Measurements from ENCODE around the gene ZNF407.
"Not testable (repeated sequence)": the region's sequence is repeated elsewhere in the genome, so short reads cannot be mapped to it uniquely, and the experiment has no call there.

The ZNF407 gene

DNA sequence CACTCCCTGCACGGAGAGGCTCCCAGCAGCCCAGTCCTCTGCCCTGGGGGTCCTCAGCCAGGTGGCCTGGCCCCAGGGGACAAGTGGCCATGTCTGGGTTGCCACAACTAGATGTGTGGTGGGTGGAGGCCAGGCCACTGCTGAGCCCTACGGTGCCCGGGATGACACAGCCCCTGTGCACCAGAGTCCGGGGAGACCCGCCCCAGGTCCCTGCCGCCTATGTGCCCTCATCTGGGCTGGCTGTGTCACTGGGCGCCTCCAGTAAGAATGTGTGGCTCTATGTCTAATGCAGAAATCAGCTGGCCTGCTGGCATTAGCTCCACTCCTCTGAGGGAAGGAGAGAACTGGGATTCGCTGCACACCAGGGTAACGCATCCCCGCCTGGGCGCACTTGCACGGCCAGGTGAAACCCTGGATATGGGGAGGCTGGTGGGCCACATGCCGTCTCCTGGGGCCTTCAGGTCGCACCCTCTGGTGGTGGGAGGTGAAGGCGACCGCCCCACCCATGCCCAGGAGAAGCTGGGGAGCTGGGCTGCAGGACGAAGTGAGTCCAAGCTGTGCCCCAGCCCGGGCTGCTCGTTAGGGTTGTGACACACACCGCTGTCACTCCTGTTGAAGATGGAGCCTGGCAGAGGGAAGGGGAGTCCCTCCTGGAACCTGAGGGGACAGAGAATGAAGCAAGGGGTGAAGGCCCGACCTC, 475.2 kb downstream of the ZNF407 start:
- H3K4me1 ChIP-seq (ENCODE audit: control insufficient read depth, insufficient read depth, low read length) = no peaks in the 10 kb centered on the region
- no peaks in the 10 kb centered on the region for H3K27me3 ChIP-seq (ENCODE audit: control insufficient read depth, insufficient read depth, low read length)
- no peaks in the 10 kb centered on the region for H3K9me3 ChIP-seq (ENCODE audit: control insufficient read depth, insufficient read depth, low read length)
- no CpG with 5 or more reads among the region's 21 CpGs for WGBS (ENCODE audit: insufficient coverage, insufficient read length)
- no peak for DNase-seq (ENCODE audit: low read depth, low spot score)
- no peak overlapping the region for H3K27ac ChIP-seq (ENCODE audit: low read length)
- H3K36me3 ChIP-seq (ENCODE audit: control insufficient read depth, insufficient read depth, low read length) = no peaks in the 10 kb centered on the region
- H3K4me3 ChIP-seq (ENCODE audit: low read length) = no peak overlapping the region

DNA sequence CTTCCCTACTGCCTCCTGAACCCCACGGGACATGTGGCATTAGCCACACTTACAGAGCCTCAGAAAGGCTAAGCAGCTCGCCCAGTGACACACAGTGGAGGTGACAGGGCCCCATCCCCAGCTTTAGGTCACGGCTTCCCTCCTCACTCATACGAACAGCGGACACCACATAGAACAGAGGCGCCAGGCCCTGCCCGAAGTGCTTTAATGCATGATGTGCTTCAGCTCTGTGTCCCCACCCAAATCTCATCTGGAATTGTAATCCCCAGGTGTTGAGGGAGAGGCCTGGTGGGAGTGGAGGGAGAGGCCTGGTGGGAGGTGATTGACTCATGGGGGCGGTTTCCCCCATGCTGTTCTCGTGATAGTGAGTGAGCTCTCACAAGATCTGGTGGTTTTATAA, 476.0 kb downstream of the ZNF407 start:
- Histone ChIP-seq H3K27ac (ENCODE audit: low read length) (no peak overlapping the region), H3K27me3 (ENCODE audit: control insufficient read depth, insufficient read depth, low read length) (no peaks in the 10 kb centered on the region), H3K9me3 (ENCODE audit: control insufficient read depth, insufficient read depth, low read length) (no peaks in the 10 kb centered on the region), H3K4me1 (ENCODE audit: control insufficient read depth, insufficient read depth, low read length) (no peaks in the 10 kb centered on the region), H3K36me3 (ENCODE audit: control insufficient read depth, insufficient read depth, low read length) (no peaks in the 10 kb centered on the region), H3K4me3 (ENCODE audit: low read length) (no peak overlapping the region)
- DNase-seq (ENCODE audit: low read depth, low spot score) = no peak
- no CpG with 5 or more reads among the region's 9 CpGs for WGBS (ENCODE audit: insufficient coverage, insufficient read length)

- H3K9me3 ChIP-seq (ENCODE audit: control insufficient read depth, insufficient read depth, low read length) = no peaks in the 10 kb centered on the region
- no peak overlapping the region for H3K27ac ChIP-seq (ENCODE audit: low read length)
- no peak for DNase-seq (ENCODE audit: low read depth, low spot score)
- no CpG with 5 or more reads among the region's 13 CpGs for WGBS (ENCODE audit: insufficient coverage, insufficient read length)
- H3K27me3 ChIP-seq (ENCODE audit: control insufficient read depth, insufficient read depth, low read length) = no peaks in the 10 kb centered on the region
- H3K4me1 ChIP-seq (ENCODE audit: control insufficient read depth, insufficient read depth, low read length) = no peaks in the 10 kb centered on the region
- H3K36me3 ChIP-seq (ENCODE audit: control insufficient read depth, insufficient read depth, low read length) = no peaks in the 10 kb centered on the region
- H3K4me3 ChIP-seq (ENCODE audit: low read length) = no peak overlapping the region
Observed at GRCh38 chr18:75074196-75075015, 476.7 kb downstream of the ZNF407 start.

GRCh38 chr18:75075016-75075305, 477.3 kb downstream of the ZNF407 start:
- H3K27ac ChIP-seq (ENCODE audit: low read length) = no peak overlapping the region
- H3K4me3 ChIP-seq (ENCODE audit: low read length) = no peak overlapping the region
- H3K36me3 ChIP-seq (ENCODE audit: control insufficient read depth, insufficient read depth, low read length) = no peaks in the 10 kb centered on the region
- DNase-seq (ENCODE audit: low read depth, low spot score) = no peak
- no peaks in the 10 kb centered on the region for H3K4me1 ChIP-seq (ENCODE audit: control insufficient read depth, insufficient read depth, low read length)
- no peaks in the 10 kb centered on the region for H3K27me3 ChIP-seq (ENCODE audit: control insufficient read depth, insufficient read depth, low read length)
- no CpG with 5 or more reads among the region's 3 CpGs for WGBS (ENCODE audit: insufficient coverage, insufficient read length)
- H3K9me3 ChIP-seq (ENCODE audit: control insufficient read depth, insufficient read depth, low read length) = no peaks in the 10 kb centered on the region

DNA sequence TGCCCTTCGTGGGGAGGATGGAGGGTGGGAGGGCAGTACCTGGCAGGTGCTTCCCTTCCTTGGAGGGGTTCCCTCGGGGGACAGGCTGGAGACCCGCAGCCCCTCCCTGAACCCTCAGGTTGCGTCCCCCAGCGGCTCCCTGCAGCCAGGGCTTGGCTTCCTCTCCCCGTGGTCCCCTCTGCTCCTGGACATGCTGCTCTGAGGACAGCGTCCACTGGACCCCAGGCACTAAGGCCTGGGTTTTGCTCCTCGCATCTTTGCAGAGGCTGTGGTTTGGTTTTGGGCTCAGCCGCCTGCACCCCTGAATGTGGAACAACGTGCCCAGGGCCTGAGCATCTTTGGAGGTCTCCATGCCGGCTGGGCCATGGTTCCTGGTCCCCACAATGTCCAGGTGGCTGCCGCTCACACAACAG, 477.8 kb downstream of the ZNF407 start:
- no peak overlapping the region for H3K27ac ChIP-seq (ENCODE audit: low read length)
- no peaks in the 10 kb centered on the region for H3K36me3 ChIP-seq (ENCODE audit: control insufficient read depth, insufficient read depth, low read length)
- H3K9me3 ChIP-seq (ENCODE audit: control insufficient read depth, insufficient read depth, low read length) = no peaks in the 10 kb centered on the region
- H3K27me3 ChIP-seq (ENCODE audit: control insufficient read depth, insufficient read depth, low read length) = no peaks in the 10 kb centered on the region
- no peaks in the 10 kb centered on the region for H3K4me1 ChIP-seq (ENCODE audit: control insufficient read depth, insufficient read depth, low read length)
- H3K4me3 ChIP-seq (ENCODE audit: low read length) = no peak overlapping the region
- no CpG with 5 or more reads among the region's 12 CpGs for WGBS (ENCODE audit: insufficient coverage, insufficient read length)
- no peak for DNase-seq (ENCODE audit: low read depth, low spot score)

DNA sequence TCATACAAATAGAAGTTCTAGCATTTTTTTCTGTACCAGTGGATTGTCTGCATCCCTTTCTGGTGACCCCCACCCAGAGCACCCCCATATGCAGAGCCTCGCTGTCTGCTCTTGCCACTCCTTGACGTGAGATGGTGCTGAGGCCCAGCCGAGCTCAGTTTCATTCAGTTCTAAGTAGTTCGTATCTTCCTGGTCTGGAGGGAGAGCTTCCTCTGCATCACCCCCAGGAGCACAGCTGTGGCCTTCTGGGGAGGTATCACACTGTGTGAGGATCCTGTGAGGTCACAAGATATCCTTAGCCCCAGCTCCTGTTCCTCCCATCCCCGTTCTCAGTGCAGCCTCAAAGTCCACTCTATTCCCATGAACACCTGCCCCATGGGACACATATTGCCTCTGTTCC, 478.6 kb downstream of the ZNF407 start:
- H3K4me3 ChIP-seq (ENCODE audit: low read length) = no peak overlapping the region
- H3K4me1 ChIP-seq (ENCODE audit: control insufficient read depth, insufficient read depth, low read length) = no peaks in the 10 kb centered on the region
- H3K36me3 ChIP-seq (ENCODE audit: control insufficient read depth, insufficient read depth, low read length) = no peaks in the 10 kb centered on the region
- no peaks in the 10 kb centered on the region for H3K27me3 ChIP-seq (ENCODE audit: control insufficient read depth, insufficient read depth, low read length)
- no peak overlapping the region for H3K27ac ChIP-seq (ENCODE audit: low read length)
- WGBS (ENCODE audit: insufficient coverage, insufficient read length) = no CpG with 5 or more reads among the region's 5 CpGs
- no peaks in the 10 kb centered on the region for H3K9me3 ChIP-seq (ENCODE audit: control insufficient read depth, insufficient read depth, low read length)
- no peak for DNase-seq (ENCODE audit: low read depth, low spot score)

DNA sequence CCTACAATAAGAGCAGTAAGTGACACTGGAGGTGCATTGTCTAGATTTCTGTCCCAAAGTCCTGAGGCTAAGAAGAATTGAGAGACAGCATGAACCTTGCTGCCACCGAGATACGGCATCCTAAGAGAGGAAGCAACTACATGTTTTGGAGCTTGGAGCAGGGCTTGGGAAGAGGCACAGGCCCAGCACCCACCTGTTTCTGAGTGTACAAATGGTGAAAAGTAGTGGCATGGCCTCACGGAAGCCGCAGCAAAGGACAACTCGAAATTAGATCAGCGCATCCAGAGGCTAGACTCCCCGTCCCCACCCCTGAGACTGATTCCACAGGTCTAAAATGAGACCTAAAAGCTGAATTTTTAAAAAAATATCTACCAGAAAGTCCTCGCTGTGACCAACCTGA, 483.8 kb downstream of the ZNF407 start:
- DNase-seq (ENCODE audit: low read depth, low spot score) = no peak
- Histone ChIP-seq H3K36me3 (ENCODE audit: control insufficient read depth, insufficient read depth, low read length) (no peaks in the 10 kb centered on the region), H3K4me1 (ENCODE audit: control insufficient read depth, insufficient read depth, low read length) (no peaks in the 10 kb centered on the region), H3K27ac (ENCODE audit: low read length) (no peak overlapping the region), H3K27me3 (ENCODE audit: control insufficient read depth, insufficient read depth, low read length) (no peaks in the 10 kb centered on the region), H3K9me3 (ENCODE audit: control insufficient read depth, insufficient read depth, low read length) (no peaks in the 10 kb centered on the region), H3K4me3 (ENCODE audit: low read length) (no peak overlapping the region)
- WGBS (ENCODE audit: insufficient coverage, insufficient read length) = no CpG with 5 or more reads among the region's 8 CpGs

DNA sequence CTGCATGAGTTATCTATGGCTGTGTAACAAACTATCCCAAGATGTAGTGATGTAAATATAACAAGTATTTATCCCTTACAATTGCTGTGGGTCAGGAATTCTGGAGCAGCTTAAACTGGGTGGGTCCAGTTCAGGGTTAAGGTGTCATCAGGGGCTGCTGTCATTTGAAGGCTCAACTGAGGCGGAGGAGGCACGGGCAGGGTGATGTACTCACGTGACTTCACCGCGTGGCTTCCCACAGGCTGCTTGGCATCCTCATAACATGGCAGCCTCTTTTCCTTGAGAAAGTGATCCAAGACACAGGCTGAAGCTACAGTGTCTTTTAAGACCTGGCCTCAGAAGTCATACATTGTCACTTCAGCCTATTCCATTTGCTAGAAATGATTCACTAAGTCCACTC, 485.5 kb downstream of the ZNF407 start:
- H3K4me1 ChIP-seq (ENCODE audit: control insufficient read depth, insufficient read depth, low read length) = no peaks in the 10 kb centered on the region
- no peaks in the 10 kb centered on the region for H3K27me3 ChIP-seq (ENCODE audit: control insufficient read depth, insufficient read depth, low read length)
- H3K27ac ChIP-seq (ENCODE audit: low read length) = no peak overlapping the region
- H3K4me3 ChIP-seq (ENCODE audit: low read length) = no peak overlapping the region
- no peaks in the 10 kb centered on the region for H3K9me3 ChIP-seq (ENCODE audit: control insufficient read depth, insufficient read depth, low read length)
- no CpG with 5 or more reads among the region's 5 CpGs for WGBS (ENCODE audit: insufficient coverage, insufficient read length)
- no peaks in the 10 kb centered on the region for H3K36me3 ChIP-seq (ENCODE audit: control insufficient read depth, insufficient read depth, low read length)
- no peak for DNase-seq (ENCODE audit: low read depth, low spot score)

- H3K27me3 ChIP-seq (ENCODE audit: control insufficient read depth, insufficient read depth, low read length) = no peaks in the 10 kb centered on the region
- no CpG with 5 or more reads among the region's 9 CpGs for WGBS (ENCODE audit: insufficient coverage, insufficient read length)
- H3K9me3 ChIP-seq (ENCODE audit: control insufficient read depth, insufficient read depth, low read length) = no peaks in the 10 kb centered on the region
- no peak overlapping the region for H3K27ac ChIP-seq (ENCODE audit: low read length)
- DNase-seq (ENCODE audit: low read depth, low spot score) = no peak
- no peak overlapping the region for H3K4me3 ChIP-seq (ENCODE audit: low read length)
- H3K36me3 ChIP-seq (ENCODE audit: control insufficient read depth, insufficient read depth, low read length) = no peaks in the 10 kb centered on the region
- no peaks in the 10 kb centered on the region for H3K4me1 ChIP-seq (ENCODE audit: control insufficient read depth, insufficient read depth, low read length)
Observed at GRCh38 chr18:75083761-75084160, 486.1 kb downstream of the ZNF407 start.

- not testable (repeated sequence) for H3K9me3 ChIP-seq (ENCODE audit: control insufficient read depth, insufficient read depth, low read length); H3K36me3 ChIP-seq (ENCODE audit: control insufficient read depth, insufficient read depth, low read length); H3K27me3 ChIP-seq (ENCODE audit: control insufficient read depth, insufficient read depth, low read length); DNase-seq (ENCODE audit: low read depth, low spot score); H3K4me3 ChIP-seq (ENCODE audit: low read length); H3K4me1 ChIP-seq (ENCODE audit: control insufficient read depth, insufficient read depth, low read length); H3K27ac ChIP-seq (ENCODE audit: low read length)
- WGBS (ENCODE audit: insufficient coverage, insufficient read length) = no CpG with 5 or more reads among the region's 8 CpGs
Observed at GRCh38 chr18:75085676-75086075, 488.0 kb downstream of the ZNF407 start.

Data from iPS DF 6.9 (cell line).